ENCODE data around the gene ATG4A. TPM values are rescaled to one million over a fixed set of nuclear protein-coding genes. Genes with fewer than 3 reads are reported as not detected.

The ATG4A gene
- total RNA-seq, 6 experiments from 2014 or later, result 11.7 to 16.4 (median 12.1) TPM

DNA sequence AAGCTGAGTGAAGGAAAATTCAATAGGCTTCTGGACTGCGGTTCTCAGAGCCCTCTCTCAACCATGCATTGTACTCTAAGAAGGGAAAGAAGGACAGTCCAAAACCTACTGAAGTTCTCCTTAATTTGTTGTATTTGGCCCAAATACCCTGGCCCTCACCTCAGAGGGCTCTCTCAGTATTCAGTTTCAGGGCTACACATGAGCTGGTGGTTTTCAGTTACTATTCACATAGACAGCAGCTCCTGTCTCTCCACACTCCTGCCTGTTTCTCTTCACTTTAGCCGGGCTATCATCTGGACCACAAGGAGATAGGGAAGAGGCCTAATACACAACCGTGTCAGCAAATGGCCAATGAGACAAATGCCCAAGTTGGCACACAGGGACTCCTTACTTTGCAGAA, 66.0 kb downstream of the ATG4A start:
- no peaks in the 10 kb centered on the region for H3K4me1 ChIP-seq
- ATAC-seq (no peak), DNase-seq (no peak)
- no peaks in the 10 kb centered on the region for H3K27me3 ChIP-seq
- H3K36me3 ChIP-seq, result no peaks in the 10 kb centered on the region
- 85% methylated on average over 3 of the region's 3 CpGs for WGBS (ENCODE audit: insufficient coverage, low coverage, low lambda C conversion rate, missing lambda C conversion rate)
- H3K9me3 ChIP-seq, result no peaks in the 10 kb centered on the region
- intact Hi-C loops (cut with DNase I), result no loop called here
- no peak overlapping the region for H3K4me3 ChIP-seq
- H3K27ac ChIP-seq, result no peak overlapping the region
- TF ChIP-seq, protein P1, sequence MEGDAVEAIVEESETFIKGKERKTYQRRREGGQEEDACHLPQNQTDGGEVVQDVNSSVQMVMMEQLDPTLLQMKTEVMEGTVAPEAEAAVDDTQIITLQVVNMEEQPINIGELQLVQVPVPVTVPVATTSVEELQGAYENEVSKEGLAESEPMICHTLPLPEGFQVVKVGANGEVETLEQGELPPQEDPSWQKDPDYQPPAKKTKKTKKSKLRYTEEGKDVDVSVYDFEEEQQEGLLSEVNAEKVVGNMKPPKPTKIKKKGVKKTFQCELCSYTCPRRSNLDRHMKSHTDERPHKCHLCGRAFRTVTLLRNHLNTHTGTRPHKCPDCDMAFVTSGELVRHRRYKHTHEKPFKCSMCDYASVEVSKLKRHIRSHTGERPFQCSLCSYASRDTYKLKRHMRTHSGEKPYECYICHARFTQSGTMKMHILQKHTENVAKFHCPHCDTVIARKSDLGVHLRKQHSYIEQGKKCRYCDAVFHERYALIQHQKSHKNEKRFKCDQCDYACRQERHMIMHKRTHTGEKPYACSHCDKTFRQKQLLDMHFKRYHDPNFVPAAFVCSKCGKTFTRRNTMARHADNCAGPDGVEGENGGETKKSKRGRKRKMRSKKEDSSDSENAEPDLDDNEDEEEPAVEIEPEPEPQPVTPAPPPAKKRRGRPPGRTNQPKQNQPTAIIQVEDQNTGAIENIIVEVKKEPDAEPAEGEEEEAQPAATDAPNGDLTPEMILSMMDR (IDR thresholded peaks at IDR 0.05), result no peak
- no peak for TF ChIP-seq POLR2A (IDR thresholded peaks at IDR 0.05)

DNA sequence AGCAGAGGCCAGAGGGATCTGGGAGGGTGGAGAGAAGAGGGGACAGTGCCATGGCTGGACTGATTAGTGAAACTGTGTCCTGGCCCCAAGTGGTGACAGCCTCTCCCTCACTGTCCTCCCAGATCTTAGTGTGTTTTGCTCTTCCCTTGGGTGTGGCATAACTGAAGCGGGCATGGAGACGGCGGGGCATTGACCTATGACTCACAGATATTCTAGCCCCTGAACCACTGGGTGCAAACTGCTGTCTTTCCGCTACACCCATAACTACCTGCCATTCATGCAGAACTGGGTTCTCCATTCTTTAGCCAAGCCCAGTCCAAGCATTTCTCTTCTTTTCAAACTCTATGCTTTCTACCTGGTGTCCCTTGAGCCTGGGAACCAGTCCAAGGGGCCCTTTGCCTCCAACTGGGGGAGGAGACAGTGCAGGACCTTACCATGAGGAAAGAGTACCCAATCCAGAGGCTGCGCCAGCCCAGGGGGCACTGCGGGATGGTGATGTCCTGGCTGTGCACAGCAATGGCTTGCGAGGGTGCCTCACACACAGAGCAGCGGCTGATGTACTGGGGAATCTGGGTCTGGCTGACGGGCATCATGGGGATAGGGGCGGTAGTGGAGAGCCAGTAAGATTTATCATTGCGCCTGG, 67.6 kb downstream of the ATG4A start:
- Histone ChIP-seq H3K4me3 (no peak overlapping the region), H3K4me1 (no peaks in the 10 kb centered on the region), H3K36me3 (no peaks in the 10 kb centered on the region), H3K9me3 (no peaks in the 10 kb centered on the region), H3K27ac (no peak overlapping the region), H3K27me3 (no peaks in the 10 kb centered on the region)
- intact Hi-C loops (cut with DNase I), result no loop called here
- WGBS (ENCODE audit: insufficient coverage, low coverage, low lambda C conversion rate, missing lambda C conversion rate), result 80% methylated on average over 6 of the region's 11 CpGs
- DNase-seq (no peak), ATAC-seq (no peak)
- TF ChIP-seq, protein P1 (IDR thresholded peaks at IDR 0.05), result no peak

DNA sequence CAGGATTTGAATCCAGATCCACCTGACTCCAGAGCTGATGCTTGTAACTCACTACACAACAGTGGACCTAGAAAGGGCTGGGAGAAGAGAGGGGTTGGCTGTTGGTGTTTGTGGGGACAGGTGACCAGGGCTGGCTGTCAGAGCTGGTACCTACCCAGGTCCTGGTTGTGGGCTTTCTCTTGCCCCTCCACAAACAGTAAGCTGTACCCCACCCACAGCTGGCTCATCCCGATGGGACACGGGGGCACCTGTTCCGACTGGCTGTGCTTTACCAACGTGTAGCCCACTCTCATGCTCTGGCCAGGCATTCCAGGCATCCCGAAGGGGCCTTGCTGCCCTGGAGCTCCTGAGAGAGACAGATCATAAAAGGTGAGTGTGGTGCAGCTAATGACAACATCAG, 68.7 kb downstream of the ATG4A start:
- H3K4me1 ChIP-seq, result no peaks in the 10 kb centered on the region
- no peak for DNase-seq
- intact Hi-C loops (cut with DNase I), result no loop called here

DNA sequence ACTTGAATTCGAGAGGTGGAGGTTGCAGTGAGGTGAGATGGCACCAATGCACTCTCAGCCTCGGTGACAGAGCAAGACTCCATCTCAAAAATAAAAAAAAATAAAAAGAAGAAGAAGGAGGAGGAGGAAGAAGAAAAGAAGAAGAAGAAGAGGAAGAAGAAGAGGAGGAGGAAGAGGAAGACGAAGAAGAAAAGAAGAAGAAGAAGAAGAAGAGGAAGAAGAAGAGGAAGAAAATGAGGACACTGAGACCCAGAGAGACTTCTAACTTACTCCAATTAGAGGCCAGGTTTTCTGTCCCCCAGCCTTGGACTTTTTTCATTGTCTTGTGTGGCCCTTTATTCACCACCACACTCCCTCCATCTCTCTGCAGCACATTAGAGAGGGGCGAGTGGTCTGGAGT, 70.7 kb downstream of the ATG4A start:
- H3K4me1 ChIP-seq, result no peaks in the 10 kb centered on the region
- H3K36me3 ChIP-seq, result no peaks in the 10 kb centered on the region
- H3K4me3 ChIP-seq, result no peak overlapping the region
- WGBS (ENCODE audit: insufficient coverage, low coverage, low lambda C conversion rate, missing lambda C conversion rate), result 34% methylated on average over 2 of the region's 4 CpGs
- TF ChIP-seq, protein P1 (IDR thresholded peaks at IDR 0.05), result no peak
- no peak for TF ChIP-seq POLR2A (IDR thresholded peaks at IDR 0.05)
- ATAC-seq, result no peak
- no peak for DNase-seq
- no peaks in the 10 kb centered on the region for H3K9me3 ChIP-seq
- intact Hi-C loops (cut with DNase I), result no loop called here
- no peaks in the 10 kb centered on the region for H3K27me3 ChIP-seq
- H3K27ac ChIP-seq, result no peak overlapping the region

More for the DNA sequence above, 68.7 kb downstream of the ATG4A start:
- ATAC-seq, result no peak
- H3K4me3 ChIP-seq, result no peak overlapping the region
- WGBS (ENCODE audit: insufficient coverage, low coverage, low lambda C conversion rate, missing lambda C conversion rate), result 100% methylated on average over 1 of the region's 5 CpGs
- no peaks in the 10 kb centered on the region for H3K36me3 ChIP-seq
- no peaks in the 10 kb centered on the region for H3K27me3 ChIP-seq
- H3K27ac ChIP-seq, result no peak overlapping the region
- TF ChIP-seq, protein P1 (IDR thresholded peaks at IDR 0.05), result no peak
- no peak for TF ChIP-seq POLR2A (IDR thresholded peaks at IDR 0.05)
- H3K9me3 ChIP-seq, result no peaks in the 10 kb centered on the region

Data from right lobe of liver (tissue), 6 donors.